ENCODE results near the gene LEAP2. TPM values are rescaled to one million over a fixed set of nuclear protein-coding genes. Genes with fewer than 3 reads are reported as not detected.

Gene LEAP2
- total and polyA plus RNA-seq, 2 of the 4 experiments (the other 2 are of a cell fraction): under 0.01 to 0.36 TPM

DNA sequence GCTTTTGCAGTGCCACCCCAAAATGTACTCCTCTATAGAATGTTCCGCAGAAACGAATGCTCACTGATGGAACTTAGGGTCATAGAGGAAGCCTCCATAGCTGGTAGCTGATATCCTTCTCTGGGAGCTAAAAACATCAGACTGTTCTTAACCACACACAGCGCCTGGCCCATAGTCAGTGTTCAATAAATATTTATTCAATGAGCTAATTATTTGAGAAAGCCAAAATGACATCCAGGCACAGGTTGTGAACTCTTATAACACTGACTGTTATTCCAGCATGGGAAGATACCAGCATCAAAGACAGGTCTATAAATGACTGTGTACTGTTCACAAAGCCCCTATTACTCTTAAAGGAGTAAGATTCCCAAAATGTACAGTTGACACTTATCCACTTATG, 20.1 kb upstream of the LEAP2 start:
- Histone ChIP-seq H2BK5ac (ENCODE audit: low read depth, low read length, poor library complexity, severe bottlenecking) (no peak overlapping the region), H2BK15ac (ENCODE audit: low read depth, low read length) (no peak overlapping the region), H2AK5ac (ENCODE audit: low read depth, low read length) (no peak overlapping the region), H2AK9ac (replicated peaks; ENCODE audit: low read depth, low read length, poor library complexity) (no peak overlapping the region), H3K4me3 (ENCODE audit: insufficient read depth, low read depth, low read length) (no peak overlapping the region), H3K9ac (ENCODE audit: low read depth, low read length) (no peak overlapping the region), H3K14ac (replicated peaks; ENCODE audit: low read depth, low read length) (no peak overlapping the region), H3K27me3 (ENCODE audit: control insufficient read depth, insufficient read depth, low read length) (no peaks in the 10 kb centered on the region), H3K36me3 (ENCODE audit: control insufficient read depth, insufficient read depth, low read length) (no peaks in the 10 kb centered on the region), H4K8ac (ENCODE audit: low read depth in 2 of 2, low read length in 2 of 2) (no peak overlapping the region), H3K4ac (ENCODE audit: low read depth, low read length) (no peak overlapping the region), H3K23ac (ENCODE audit: low read depth, low read length) (no peak overlapping the region), H3K56ac (ENCODE audit: extremely low read depth, insufficient read depth, low read length) (no peak overlapping the region), H3K9me1 (ENCODE audit: insufficient read depth, low read length) (no peaks in the 10 kb centered on the region), H4K20me1 (ENCODE audit: insufficient read depth, low read length) (no peaks in the 10 kb centered on the region), H2AFZ (replicated peaks; ENCODE audit: low read length, poor library complexity) (no peak overlapping the region), H3K18ac (ENCODE audit: low read depth, low read length) (no peak overlapping the region), H3K27ac (ENCODE audit: insufficient read depth, low read length) (no peak overlapping the region), H2BK20ac (ENCODE audit: low read depth, low read length) (no peak overlapping the region), H4K91ac (ENCODE audit: insufficient read depth, low read depth, low read length) (no peak overlapping the region), H3K4me2 (ENCODE audit: low read depth, low read length) (no peak overlapping the region), H3K4me1 (ENCODE audit: control insufficient read depth, insufficient read depth, low read length) (peaks cover 3% of the 10 kb centered on the region; the same call in 1 of the 2 replicates), H3K9me3 (ENCODE audit: control insufficient read depth, insufficient read depth, low read length) (no peaks in the 10 kb centered on the region), H2BK120ac (ENCODE audit: low read depth, low read length) (no peak overlapping the region), H3K79me1 (ENCODE audit: low read depth in 1 of 2, low read length in 2 of 2) (no peaks in the 10 kb centered on the region), H4K5ac (ENCODE audit: low read depth, low read length) (no peak overlapping the region)
- no TSS peak for BruUV-seq (replicated peaks)
- CTCF ChIA-PET: no interaction called here
- intact Hi-C loops (cut with micrococcal nuclease) (no loop called here), dilution Hi-C loops (cut with HindIII; ENCODE audit: low sequenced_read_pairs, unreplicated experiment) (no loop called here), in situ Hi-C loops (cut with MboI; ENCODE audit: low sequenced_read_pairs) (no loop called here)
- POLR2A ChIA-PET (ENCODE audit: unreplicated experiment): no interaction called here
- ATAC-seq (ENCODE audit: low read depth) (no peak), DNase-seq (no peak)
- TF ChIP-seq, protein P1, sequence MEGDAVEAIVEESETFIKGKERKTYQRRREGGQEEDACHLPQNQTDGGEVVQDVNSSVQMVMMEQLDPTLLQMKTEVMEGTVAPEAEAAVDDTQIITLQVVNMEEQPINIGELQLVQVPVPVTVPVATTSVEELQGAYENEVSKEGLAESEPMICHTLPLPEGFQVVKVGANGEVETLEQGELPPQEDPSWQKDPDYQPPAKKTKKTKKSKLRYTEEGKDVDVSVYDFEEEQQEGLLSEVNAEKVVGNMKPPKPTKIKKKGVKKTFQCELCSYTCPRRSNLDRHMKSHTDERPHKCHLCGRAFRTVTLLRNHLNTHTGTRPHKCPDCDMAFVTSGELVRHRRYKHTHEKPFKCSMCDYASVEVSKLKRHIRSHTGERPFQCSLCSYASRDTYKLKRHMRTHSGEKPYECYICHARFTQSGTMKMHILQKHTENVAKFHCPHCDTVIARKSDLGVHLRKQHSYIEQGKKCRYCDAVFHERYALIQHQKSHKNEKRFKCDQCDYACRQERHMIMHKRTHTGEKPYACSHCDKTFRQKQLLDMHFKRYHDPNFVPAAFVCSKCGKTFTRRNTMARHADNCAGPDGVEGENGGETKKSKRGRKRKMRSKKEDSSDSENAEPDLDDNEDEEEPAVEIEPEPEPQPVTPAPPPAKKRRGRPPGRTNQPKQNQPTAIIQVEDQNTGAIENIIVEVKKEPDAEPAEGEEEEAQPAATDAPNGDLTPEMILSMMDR (conservative IDR thresholded peaks at IDR 0.05; ENCODE audit: low read depth, low read length): no peak
- TF ChIP-seq MXI1 (IDR thresholded peaks at IDR 0.05; ENCODE audit: borderline replicate concordance, low read depth, low read length): no peak
- no peak for TF ChIP-seq RFX5 (IDR thresholded peaks at IDR 0.05; ENCODE audit: low read depth, low read length)
- no peak for TF ChIP-seq MAFK (IDR thresholded peaks at IDR 0.05; ENCODE audit: low read depth, low read length)
- no peak for TF ChIP-seq BHLHE40 (IDR thresholded peaks at IDR 0.05; ENCODE audit: low read depth, low read length)
- no peak for TF ChIP-seq FOS (IDR thresholded peaks at IDR 0.05; ENCODE audit: low read depth, low read length)
- no peak for TF ChIP-seq CEBPB (IDR thresholded peaks at IDR 0.05; ENCODE audit: low read depth, low read length)
- TF ChIP-seq POLR2A (IDR thresholded peaks at IDR 0.05; ENCODE audit: low read depth, low read length): no peak
- TF ChIP-seq NFE2L2 (IDR thresholded peaks at IDR 0.05; ENCODE audit: low read depth, low read length): no peak
- TF ChIP-seq RCOR1 (IDR thresholded peaks at IDR 0.05; ENCODE audit: insufficient replicate concordance, low read length): no peak
- TF ChIP-seq, protein P2, sequence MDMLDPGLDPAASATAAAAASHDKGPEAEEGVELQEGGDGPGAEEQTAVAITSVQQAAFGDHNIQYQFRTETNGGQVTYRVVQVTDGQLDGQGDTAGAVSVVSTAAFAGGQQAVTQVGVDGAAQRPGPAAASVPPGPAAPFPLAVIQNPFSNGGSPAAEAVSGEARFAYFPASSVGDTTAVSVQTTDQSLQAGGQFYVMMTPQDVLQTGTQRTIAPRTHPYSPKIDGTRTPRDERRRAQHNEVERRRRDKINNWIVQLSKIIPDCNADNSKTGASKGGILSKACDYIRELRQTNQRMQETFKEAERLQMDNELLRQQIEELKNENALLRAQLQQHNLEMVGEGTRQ (IDR thresholded peaks at IDR 0.05; ENCODE audit: low read depth, low read length): no peak
- TF ChIP-seq RAD21 (IDR thresholded peaks at IDR 0.05; ENCODE audit: low read length): no peak
- TF ChIP-seq, protein P3, sequence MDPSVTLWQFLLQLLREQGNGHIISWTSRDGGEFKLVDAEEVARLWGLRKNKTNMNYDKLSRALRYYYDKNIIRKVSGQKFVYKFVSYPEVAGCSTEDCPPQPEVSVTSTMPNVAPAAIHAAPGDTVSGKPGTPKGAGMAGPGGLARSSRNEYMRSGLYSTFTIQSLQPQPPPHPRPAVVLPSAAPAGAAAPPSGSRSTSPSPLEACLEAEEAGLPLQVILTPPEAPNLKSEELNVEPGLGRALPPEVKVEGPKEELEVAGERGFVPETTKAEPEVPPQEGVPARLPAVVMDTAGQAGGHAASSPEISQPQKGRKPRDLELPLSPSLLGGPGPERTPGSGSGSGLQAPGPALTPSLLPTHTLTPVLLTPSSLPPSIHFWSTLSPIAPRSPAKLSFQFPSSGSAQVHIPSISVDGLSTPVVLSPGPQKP (IDR thresholded peaks at IDR 0.05; ENCODE audit: borderline replicate concordance, low read depth, low read length): no peak
- no peak for TF ChIP-seq SMC3 (IDR thresholded peaks at IDR 0.05; ENCODE audit: low read depth, low read length)
- TF ChIP-seq CHD1 (IDR thresholded peaks at IDR 0.05; ENCODE audit: low read depth, low read length): no peak
- no peak for TF ChIP-seq MAZ (IDR thresholded peaks at IDR 0.05; ENCODE audit: borderline replicate concordance, low read depth, low read length)
- no CpG with 5 or more reads among the region's 3 CpGs for WGBS, 2 experiments (ENCODE audit: extremely low coverage in 2 of 2, insufficient read length in 1 of 2)
